Measurements from ENCODE around the gene ZNF280B. TPM values are rescaled to one million over a fixed set of nuclear protein-coding genes. Genes with fewer than 3 reads are reported as not detected.

Gene ZNF280B
- total RNA-seq, 5 donors from 2014 or later (not counting 1 experiment from before 2014, with no cell fraction given), result 1.8 to 2.1 (median 1.9) TPM

DNA sequence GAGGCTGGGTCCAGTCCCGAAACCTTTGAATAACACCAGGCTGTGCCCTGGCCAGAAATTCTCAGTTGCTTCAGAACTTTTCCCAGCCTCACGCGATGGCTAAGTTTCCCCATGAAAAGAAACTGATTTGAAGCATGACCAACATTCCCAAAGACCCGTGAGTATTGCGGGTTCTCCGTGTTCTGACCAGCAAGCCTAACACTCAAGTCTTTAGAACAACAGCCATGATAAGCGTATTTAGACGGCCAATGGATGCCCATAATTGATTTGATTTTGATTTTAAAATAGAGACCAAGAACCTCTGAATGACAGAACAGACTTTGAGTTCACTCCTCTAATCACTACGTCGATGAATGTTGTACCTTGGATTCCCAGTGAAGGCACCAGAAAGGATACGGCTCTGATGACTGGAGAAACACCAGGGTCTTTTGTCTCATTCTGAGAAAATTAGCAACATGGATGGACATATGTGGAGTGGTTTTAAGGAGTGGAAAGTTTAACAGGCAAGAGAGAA lies 43.9 kb downstream of the ZNF280B start:
- 82% methylated on average over 6 of the region's 11 CpGs for WGBS (ENCODE audit: insufficient coverage)
- H3K27ac Mint-ChIP-seq, result peak overlapping the region in 1 of 2 donors; percentile 1
- no peak overlapping the region for H3K4me3 Mint-ChIP-seq
- peaks cover 1 to 15% (median 5%) of the 10 kb centered on the region in 3 donors for H3K9me3 Mint-ChIP-seq
- Histone ChIP-seq H3K27ac (ENCODE audit: low read length) (no peak overlapping the region), H3K4me3 (ENCODE audit: control insufficient read depth in 1 of 2, extremely low read depth in 1 of 2, low read length in 1 of 2) (no peak overlapping the region), H3K27me3 (replicated peaks in 1 of 2; ENCODE audit: control insufficient read depth in 2 of 2, extremely low read depth in 1 of 2, insufficient read depth in 2 of 2, low read length in 1 of 2) (peaks cover 0 to 33% of the 10 kb centered on the region in 2 experiments), H3K4me1 (ENCODE audit: control insufficient read depth in 1 of 2, extremely low read depth in 1 of 2, insufficient read depth in 2 of 2, low read length in 2 of 2) (peaks cover 0 to 5% of the 10 kb centered on the region in 2 experiments), H3K36me3 (ENCODE audit: control insufficient read depth in 2 of 2, extremely low read depth in 1 of 2, insufficient read depth in 1 of 2, low read length in 1 of 2) (no peaks in the 10 kb centered on the region), H3K9me3 (no peaks in the 10 kb centered on the region)
- ATAC-seq (replicated peaks in 1 of 4) (no peak), DNase-seq (no peak)
- ChIA-PET POLR2A (no interaction called here), CTCF (interaction anchor here in 1 of 2 donors (0.6 kb wide), 1 partner anchor 86 kb away, joined by 3 read pairs; no protein-coding TSS in a partner anchor)
- H3K36me3 Mint-ChIP-seq, result no peaks in the 10 kb centered on the region
- H3K27me3 Mint-ChIP-seq, result peaks cover 38 to 51% of the 10 kb centered on the region in 2 donors
- no peaks in the 10 kb centered on the region for H3K4me1 Mint-ChIP-seq

DNA sequence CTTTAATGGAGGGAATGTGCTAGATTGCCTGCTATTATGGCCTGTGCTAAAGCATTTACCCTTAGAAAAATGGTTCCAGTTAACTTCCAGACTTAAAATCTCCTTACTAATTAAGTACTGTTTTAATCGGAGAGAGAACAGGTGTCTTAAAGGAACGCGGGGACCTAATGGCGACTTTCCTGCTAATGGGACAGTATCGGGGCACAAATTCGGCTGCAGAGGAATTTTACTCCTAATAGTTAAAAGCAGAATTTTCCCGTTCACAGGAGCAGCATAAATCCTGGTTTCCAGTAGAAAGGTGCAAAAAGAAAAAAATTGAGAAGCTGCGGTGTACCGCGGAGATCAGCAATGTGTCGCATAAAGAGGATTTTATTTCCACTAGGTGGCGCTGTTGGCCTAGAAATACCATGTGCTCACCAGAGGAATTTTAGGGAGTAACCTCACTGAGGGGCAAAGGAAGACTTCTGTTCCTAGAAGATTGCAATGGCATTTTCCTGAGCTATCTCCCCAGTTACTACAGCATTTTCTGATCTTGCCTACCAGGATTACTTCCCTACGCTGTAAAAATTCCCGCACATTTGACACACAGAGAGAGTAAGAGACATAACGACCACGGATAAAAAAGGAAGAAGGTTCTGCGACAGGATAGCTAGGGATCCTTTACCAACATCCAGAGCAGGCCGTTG lies 44.5 kb downstream of the ZNF280B start:
- Histone ChIP-seq H3K36me3 (ENCODE audit: control insufficient read depth in 2 of 2, extremely low read depth in 1 of 2, insufficient read depth in 1 of 2, low read length in 1 of 2) (no peaks in the 10 kb centered on the region), H3K27ac (ENCODE audit: low read length) (no peak overlapping the region), H3K27me3 (replicated peaks in 1 of 2; ENCODE audit: control insufficient read depth in 2 of 2, extremely low read depth in 1 of 2, insufficient read depth in 2 of 2, low read length in 1 of 2) (peaks cover 0 to 33% of the 10 kb centered on the region in 2 experiments), H3K9me3 (no peaks in the 10 kb centered on the region), H3K4me3 (ENCODE audit: control insufficient read depth in 1 of 2, extremely low read depth in 1 of 2, low read length in 1 of 2) (no peak overlapping the region), H3K4me1 (ENCODE audit: control insufficient read depth in 1 of 2, extremely low read depth in 1 of 2, insufficient read depth in 2 of 2, low read length in 2 of 2) (peaks cover 0 to 5% of the 10 kb centered on the region in 2 experiments)
- Mint-ChIP-seq H3K4me3 (no peak overlapping the region), H3K4me1 (no peaks in the 10 kb centered on the region), H3K9me3 (peaks cover 3 to 13% (median 8%) of the 10 kb centered on the region in 3 donors), H3K36me3 (no peaks in the 10 kb centered on the region), H3K27ac (peak overlapping the region in 1 of 2 donors; percentile 1), H3K27me3 (peaks cover 38 to 51% of the 10 kb centered on the region in 2 donors)
- CTCF ChIA-PET, result interaction anchor here in 1 of 2 donors (0.6 kb wide), 1 partner anchor 86 kb away, joined by 3 read pairs; no protein-coding TSS in a partner anchor
- POLR2A ChIA-PET, result interaction anchor here in 1 of 2 donors (0.6 kb wide), 1 partner anchor 374 kb away, joined by 12 read pairs; no protein-coding TSS in a partner anchor
- DNase-seq (peak in 30 of 35 experiments; percentile 2 to 79 (median 24)), ATAC-seq (replicated peaks in 1 of 4) (peak in 3 of 4 experiments; percentile 41 to 53 (median 42))
- WGBS (ENCODE audit: insufficient coverage), result 3% methylated on average over 5 of the region's 18 CpGs

DNA sequence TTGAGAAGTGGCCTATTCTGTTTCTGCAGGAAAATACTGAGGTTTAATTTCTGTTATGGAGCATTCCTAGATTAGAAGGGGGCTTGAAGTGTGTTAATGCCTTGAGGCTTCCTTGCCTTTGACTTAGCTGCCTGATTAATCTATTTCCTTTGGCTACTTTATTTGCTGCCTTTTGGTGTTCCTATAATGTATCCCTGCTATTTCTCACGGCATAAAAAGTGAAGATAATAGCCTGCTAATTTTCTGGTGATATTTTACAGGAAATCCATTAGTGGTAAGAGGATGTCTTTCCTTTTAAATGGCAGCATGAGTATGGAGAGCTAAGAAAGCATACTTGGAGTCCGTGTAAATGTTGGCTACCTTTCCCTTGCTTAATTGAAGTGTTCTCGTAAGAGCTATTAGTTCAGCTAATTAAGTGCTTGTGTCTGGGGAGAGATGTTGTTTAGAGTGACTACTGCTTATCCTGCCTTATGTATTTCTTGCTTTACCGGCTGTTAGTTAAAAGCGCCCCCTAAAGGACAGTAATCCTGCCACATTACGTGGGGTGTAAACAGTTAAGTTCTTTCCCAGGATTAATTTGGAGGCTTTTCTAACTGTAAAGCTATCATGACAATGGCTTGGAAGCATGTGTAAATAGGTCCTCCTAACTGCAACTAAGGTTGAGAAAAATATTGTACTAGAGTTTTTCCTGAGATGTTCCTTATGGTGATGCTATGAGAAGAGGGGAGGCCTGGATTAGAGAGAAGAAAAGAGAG lies 45.6 kb downstream of the ZNF280B start:
- ATAC-seq (replicated peaks in 1 of 4) (no peak), DNase-seq (no peak)
- Mint-ChIP-seq H3K4me1 (no peaks in the 10 kb centered on the region), H3K27me3 (peaks cover 38 to 51% of the 10 kb centered on the region in 2 donors), H3K9me3 (peaks cover 8 to 13% (median 12%) of the 10 kb centered on the region in 3 donors), H3K27ac (no peak overlapping the region), H3K36me3 (no peaks in the 10 kb centered on the region), H3K4me3 (no peak overlapping the region)
- H3K36me3 ChIP-seq (ENCODE audit: control insufficient read depth in 2 of 2, extremely low read depth in 1 of 2, insufficient read depth in 1 of 2, low read length in 1 of 2), result no peaks in the 10 kb centered on the region
- ChIA-PET POLR2A (no interaction called here), CTCF (interaction anchor here in 1 of 2 donors (0.6 kb wide), 1 partner anchor 28 kb away, joined by 4 read pairs; no protein-coding TSS in a partner anchor)
- WGBS (ENCODE audit: insufficient coverage), result 37% methylated on average over 2 of the region's 6 CpGs
- H3K4me1 ChIP-seq (ENCODE audit: control insufficient read depth in 1 of 2, extremely low read depth in 1 of 2, insufficient read depth in 2 of 2, low read length in 2 of 2), result peaks cover 0 to 5% of the 10 kb centered on the region in 2 experiments
- peaks cover 0 to 33% of the 10 kb centered on the region in 2 experiments for H3K27me3 ChIP-seq (replicated peaks in 1 of 2; ENCODE audit: control insufficient read depth in 2 of 2, extremely low read depth in 1 of 2, insufficient read depth in 2 of 2, low read length in 1 of 2)
- H3K9me3 ChIP-seq, result no peaks in the 10 kb centered on the region
- H3K27ac ChIP-seq (ENCODE audit: low read length), result no peak overlapping the region
- no peak overlapping the region for H3K4me3 ChIP-seq (ENCODE audit: control insufficient read depth in 1 of 2, extremely low read depth in 1 of 2, low read length in 1 of 2)

DNA sequence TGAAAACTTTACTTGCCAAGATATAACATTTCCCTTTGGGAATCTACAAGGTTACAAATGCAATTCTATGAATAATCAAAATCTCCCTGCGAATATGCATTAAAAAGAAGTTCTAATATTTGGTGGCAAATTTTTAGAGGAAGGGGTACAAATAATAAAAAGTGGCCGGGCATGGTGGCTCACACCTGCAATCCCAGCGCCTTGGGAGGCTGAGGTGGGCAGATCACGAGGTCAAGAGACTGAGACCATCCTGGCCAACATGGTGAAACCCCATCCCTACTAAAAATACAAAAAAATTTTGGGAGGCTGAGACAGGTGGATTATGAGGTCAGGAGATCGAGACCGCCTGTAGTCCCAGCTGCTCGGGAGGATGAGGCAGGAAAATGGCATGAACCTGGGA lies 47.0 kb downstream of the ZNF280B start:
- peaks cover 0 to 5% of the 10 kb centered on the region in 2 experiments for H3K4me1 ChIP-seq (ENCODE audit: control insufficient read depth in 1 of 2, extremely low read depth in 1 of 2, insufficient read depth in 2 of 2, low read length in 2 of 2)
- ChIA-PET POLR2A (no interaction called here), CTCF (no interaction called here)
- no peak overlapping the region for H3K4me3 ChIP-seq (ENCODE audit: control insufficient read depth in 1 of 2, extremely low read depth in 1 of 2, low read length in 1 of 2)
- 84% methylated on average over 3 of the region's 7 CpGs for WGBS (ENCODE audit: insufficient coverage)
- Mint-ChIP-seq H3K27me3 (peaks cover 38 to 47% of the 10 kb centered on the region in 2 donors), H3K4me1 (no peaks in the 10 kb centered on the region), H3K36me3 (no peaks in the 10 kb centered on the region), H3K9me3 (peaks cover 8 to 17% (median 16%) of the 10 kb centered on the region in 3 donors), H3K27ac (no peak overlapping the region), H3K4me3 (no peak overlapping the region)
- ATAC-seq (replicated peaks in 1 of 4) (no peak), DNase-seq (no peak)
- H3K27ac ChIP-seq (ENCODE audit: low read length), result no peak overlapping the region
- no peaks in the 10 kb centered on the region for H3K9me3 ChIP-seq
- no peaks in the 10 kb centered on the region for H3K36me3 ChIP-seq (ENCODE audit: control insufficient read depth in 2 of 2, extremely low read depth in 1 of 2, insufficient read depth in 1 of 2, low read length in 1 of 2)
- peaks cover 0 to 33% of the 10 kb centered on the region in 2 experiments for H3K27me3 ChIP-seq (replicated peaks in 1 of 2; ENCODE audit: control insufficient read depth in 2 of 2, extremely low read depth in 1 of 2, insufficient read depth in 2 of 2, low read length in 1 of 2)

DNA sequence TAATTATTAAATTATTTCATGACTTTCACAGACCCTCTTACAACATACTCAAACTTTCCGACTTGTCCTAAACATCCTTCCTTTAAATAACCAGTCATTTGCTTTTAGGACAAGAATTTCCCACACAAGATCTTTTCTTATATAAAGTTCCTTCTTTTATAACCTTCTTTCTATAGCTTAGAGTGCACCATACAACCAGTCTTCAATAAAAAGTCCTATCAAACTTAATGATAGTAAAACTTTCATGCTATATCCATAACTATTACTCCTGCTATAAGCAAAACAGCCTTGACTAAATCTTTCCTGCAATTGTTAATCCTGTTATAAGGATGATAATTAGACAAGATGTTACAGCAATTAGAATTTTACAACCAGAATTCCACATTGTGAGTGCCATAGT lies 47.4 kb downstream of the ZNF280B start:
- Histone ChIP-seq H3K9me3 (no peaks in the 10 kb centered on the region), H3K36me3 (ENCODE audit: control insufficient read depth in 2 of 2, extremely low read depth in 1 of 2, insufficient read depth in 1 of 2, low read length in 1 of 2) (no peaks in the 10 kb centered on the region), H3K27ac (ENCODE audit: low read length) (no peak overlapping the region), H3K4me1 (ENCODE audit: control insufficient read depth in 1 of 2, extremely low read depth in 1 of 2, insufficient read depth in 2 of 2, low read length in 2 of 2) (peaks cover 0 to 5% of the 10 kb centered on the region in 2 experiments), H3K27me3 (replicated peaks in 1 of 2; ENCODE audit: control insufficient read depth in 2 of 2, extremely low read depth in 1 of 2, insufficient read depth in 2 of 2, low read length in 1 of 2) (peaks cover 0 to 30% of the 10 kb centered on the region in 2 experiments), H3K4me3 (ENCODE audit: control insufficient read depth in 1 of 2, extremely low read depth in 1 of 2, low read length in 1 of 2) (no peak overlapping the region)
- Mint-ChIP-seq H3K36me3 (no peaks in the 10 kb centered on the region), H3K4me3 (no peak overlapping the region), H3K4me1 (no peaks in the 10 kb centered on the region), H3K27ac (no peak overlapping the region), H3K27me3 (peaks cover 38 to 44% of the 10 kb centered on the region in 2 donors), H3K9me3 (peaks cover 8 to 17% (median 16%) of the 10 kb centered on the region in 3 donors)
- ChIA-PET CTCF (no interaction called here), POLR2A (no interaction called here)
- DNase-seq (no peak), ATAC-seq (replicated peaks in 1 of 4) (no peak)
- 75% methylated on average over 1 of the region's 1 CpG for WGBS (ENCODE audit: insufficient coverage)

DNA sequence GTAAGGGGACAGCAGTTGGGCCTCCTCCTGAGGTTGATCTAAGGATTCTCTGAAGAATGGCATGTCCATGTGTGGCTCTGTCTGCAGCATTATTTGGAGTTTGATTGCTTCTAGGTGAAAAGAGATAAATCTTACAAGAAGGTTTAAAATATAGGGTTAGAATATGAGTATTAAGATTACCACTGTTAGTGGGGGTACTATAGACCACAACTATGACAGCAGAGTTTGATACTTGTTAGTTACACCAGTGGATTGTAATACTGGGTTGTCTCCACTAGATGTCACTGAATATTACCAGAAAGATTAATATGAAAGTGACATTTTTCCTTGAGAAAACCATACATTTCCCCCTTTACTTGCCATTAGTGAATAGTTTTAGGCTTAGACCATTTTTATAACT lies 47.9 kb downstream of the ZNF280B start:
- ATAC-seq (replicated peaks in 1 of 4), result no peak
- Mint-ChIP-seq H3K9me3 (peaks cover 8 to 17% (median 16%) of the 10 kb centered on the region in 3 donors), H3K4me1 (no peaks in the 10 kb centered on the region), H3K27me3 (peaks cover 41% of the 10 kb centered on the region in 2 donors), H3K27ac (no peak overlapping the region), H3K4me3 (no peak overlapping the region), H3K36me3 (no peaks in the 10 kb centered on the region)
- Histone ChIP-seq H3K4me3 (ENCODE audit: control insufficient read depth in 1 of 2, extremely low read depth in 1 of 2, low read length in 1 of 2) (no peak overlapping the region), H3K36me3 (ENCODE audit: control insufficient read depth in 2 of 2, extremely low read depth in 1 of 2, insufficient read depth in 1 of 2, low read length in 1 of 2) (no peaks in the 10 kb centered on the region), H3K4me1 (ENCODE audit: control insufficient read depth in 1 of 2, extremely low read depth in 1 of 2, insufficient read depth in 2 of 2, low read length in 2 of 2) (peaks cover 0 to 5% of the 10 kb centered on the region in 2 experiments), H3K9me3 (no peaks in the 10 kb centered on the region), H3K27ac (ENCODE audit: low read length) (no peak overlapping the region), H3K27me3 (replicated peaks in 1 of 2; ENCODE audit: control insufficient read depth in 2 of 2, extremely low read depth in 1 of 2, insufficient read depth in 2 of 2, low read length in 1 of 2) (peaks cover 0 to 29% of the 10 kb centered on the region in 2 experiments)
- ChIA-PET CTCF (no interaction called here), POLR2A (no interaction called here)
- peak in 1 of 35 experiments; percentile 30 for DNase-seq
